GM23248 (cell line): Measurements from ENCODE around the gene ZNF608.

ENCODE experiments used
- EZH2 ChIP-seq: fragments of 200-600 bp; sonication (generic); IDR thresholded peaks from 2 replicates; pipeline ENCODE4 v1.6.1; 2018; ENCODE audit warnings: antibody characterized with exemption, mild to moderate bottlenecking; ENCODE audit not compliant: insufficient read depth, poor library complexity, severe bottlenecking
- EZH2phosphoT487 ChIP-seq: fragments of 200-600 bp; sonication (generic); IDR thresholded peaks from 2 replicates; pipeline ENCODE4 v1.6.1; 2018; ENCODE audit warnings: antibody characterized with exemption, moderate library complexity, mild to moderate bottlenecking, low read depth; ENCODE audit not compliant: insufficient read depth

DNA sequence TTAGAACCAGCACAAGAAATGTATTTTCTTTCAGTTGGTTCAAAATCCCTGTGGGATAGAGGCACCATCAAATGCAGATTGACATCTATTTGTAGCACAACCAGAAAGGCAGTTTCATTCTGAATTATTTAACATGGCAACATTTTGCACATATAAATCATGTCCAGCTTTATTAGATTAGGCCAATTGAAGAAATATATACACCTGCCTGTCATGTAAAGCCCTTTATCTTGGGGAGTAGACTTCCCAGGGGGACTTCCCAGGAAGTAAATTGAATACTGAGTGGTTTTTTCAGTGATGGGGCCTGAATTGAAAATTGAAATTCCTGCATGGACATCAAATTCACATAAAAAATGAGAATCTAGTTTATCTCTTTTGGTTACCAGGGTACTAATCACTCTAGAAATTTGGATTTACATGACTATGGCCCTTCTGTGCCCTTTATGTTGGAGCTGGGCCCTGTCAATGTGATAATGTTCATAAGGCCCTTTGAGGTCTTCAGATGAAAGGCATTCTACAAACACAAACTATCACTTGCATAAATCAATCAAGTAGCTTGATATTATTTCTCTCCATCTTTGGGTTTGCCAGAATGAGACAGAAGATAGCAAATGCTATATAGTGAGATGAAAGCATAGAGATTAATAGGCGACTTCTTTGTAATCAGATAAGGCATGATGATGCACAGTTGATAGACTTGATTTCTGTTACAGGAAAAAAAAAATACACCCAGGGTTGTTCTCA lies 26.2 kb upstream of the ZNF608 start:
- TF ChIP-seq EZH2 (no peak), EZH2phosphoT487 (no peak)
